CD14-positive monocyte (primary cell): ENCODE data around the gene THRB. TPM values are rescaled to one million over a fixed set of nuclear protein-coding genes. Genes with fewer than 3 reads are reported as not detected.

Experiments used
- DNase-seq, 3 donors: peaks; one replicate each; pipeline ENCODE4 v3.0.0-alpha.2; 2011 to 2022
- H2AFZ ChIP-seq: 2 replicates; pipeline ENCODE4 v1.6.0; 2012; ENCODE audit warnings: mild to moderate bottlenecking, low read depth, low read length, inconsistent platforms; ENCODE audit not compliant: insufficient read depth, poor library complexity, severe bottlenecking
- H3K27ac ChIP-seq, 2 donors: 1 replicate in 1 of 2; 2 replicates in 1 of 2; pipeline ENCODE4 v1.5.1; 2012 to 2013; ENCODE audit warnings: low read length in 2 of 2, control low read depth in 1 of 2, inconsistent platforms in 1 of 2, low read depth in 1 of 2, mild to moderate bottlenecking in 1 of 2
- H3K27me3 ChIP-seq, 2 donors: one replicate each; pipeline versions ENCODE4 v1.6.0 to v1.6.1; 2011 to 2013; ENCODE audit warnings: low read length in 2 of 2; ENCODE audit not compliant: control insufficient read depth in 2 of 2, insufficient read depth in 2 of 2
- H3K36me3 ChIP-seq, 2 donors: replicated peaks in 1 of 2; 1 replicate in 1 of 2; 2 replicates in 1 of 2; pipeline versions ENCODE4 v1.5.1 to v1.6.1; 2012 to 2013; ENCODE audit warnings: low read length in 2 of 2, control low read depth in 1 of 2, inconsistent platforms in 1 of 2, mild to moderate bottlenecking in 1 of 2; ENCODE audit not compliant: insufficient read depth in 2 of 2, control insufficient read depth in 1 of 2
- H3K4me1 ChIP-seq, 2 donors: 1 replicate in 1 of 2; 2 replicates in 1 of 2; pipeline versions ENCODE4 v1.5.1 to v1.6.1; 2012 to 2013; ENCODE audit warnings: low read length in 2 of 2, control low read depth in 1 of 2, inconsistent platforms in 1 of 2, mild to moderate bottlenecking in 1 of 2, moderate library complexity in 1 of 2; ENCODE audit not compliant: insufficient read depth in 2 of 2, control insufficient read depth in 1 of 2
- H3K4me2 ChIP-seq: replicated peaks from 2 replicates; pipeline ENCODE3; 2012; ENCODE audit warnings: low read length, moderate library complexity, mild to moderate bottlenecking; ENCODE audit not compliant: poor library complexity, severe bottlenecking; ENCODE audit errors: extremely low read depth
- H3K4me3 ChIP-seq, 3 experiments: fragments of 200-600 bp in 1 of 3; sonication (generic) in 1 of 3; replicated peaks in 1 of 3; 1 replicate in 2 of 3; 2 replicates in 1 of 3; pipeline ENCODE4 v1.5.1; 2011 to 2013; ENCODE audit warnings: low read length in 3 of 3, mild to moderate bottlenecking in 3 of 3, control low read depth in 2 of 3, low read depth in 2 of 3, inconsistent platforms in 1 of 3, moderate library complexity in 1 of 3
- H3K79me2 ChIP-seq: 2 replicates; pipeline ENCODE4 v1.6.0; 2012; ENCODE audit warnings: mild to moderate bottlenecking, control low read depth, inconsistent platforms, low read length, moderate library complexity; ENCODE audit not compliant: insufficient read depth
- H3K9ac ChIP-seq: 2 replicates; pipeline ENCODE4 v1.6.0; 2017; ENCODE audit warnings: low read length, mild to moderate bottlenecking; ENCODE audit not compliant: insufficient read depth, poor library complexity, severe bottlenecking
- H3K9me3 ChIP-seq, 2 donors: replicated peaks in 1 of 2; 1 replicate in 1 of 2; 2 replicates in 1 of 2; pipeline versions ENCODE4 v1.5.1 to v1.6.1; 2012 to 2013; ENCODE audit warnings: low read length in 2 of 2, control low read depth in 1 of 2; ENCODE audit not compliant: control insufficient read depth in 1 of 2, insufficient read depth in 1 of 2
- H4K20me1 ChIP-seq: 2 replicates; pipeline ENCODE4 v1.6.0; 2012; ENCODE audit warnings: mild to moderate bottlenecking, low read length, control low read depth, moderate library complexity; ENCODE audit not compliant: insufficient read depth
- H3K27ac Mint-ChIP-seq, 7 donors: one replicate each; pipeline ENCODE4 v1.8.0; 2020; ENCODE audit warnings: mild to moderate bottlenecking in 7 of 7, mixed read lengths in 7 of 7, moderate library complexity in 6 of 7, inconsistent platforms in 2 of 7
- H3K27me3 Mint-ChIP-seq, 3 donors: one replicate each; pipeline ENCODE4 v1.8.0; 2021 to 2022; ENCODE audit warnings: low read depth in 3 of 3, mild to moderate bottlenecking in 3 of 3, mixed read lengths in 3 of 3, moderate library complexity in 3 of 3, inconsistent platforms in 1 of 3
- H3K36me3 Mint-ChIP-seq, 2 donors: one replicate each; pipeline ENCODE4 v1.8.0; 2020; ENCODE audit warnings: mixed read lengths in 2 of 2, inconsistent platforms in 1 of 2, mild to moderate bottlenecking in 1 of 2
- H3K4me1 Mint-ChIP-seq: one replicate; pipeline ENCODE4 v1.8.0; 2020; ENCODE audit warnings: mild to moderate bottlenecking, mixed read lengths
- H3K4me3 Mint-ChIP-seq, 2 donors: one replicate each; pipeline ENCODE4 v1.8.0; 2020; ENCODE audit warnings: mild to moderate bottlenecking in 2 of 2, mixed read lengths in 2 of 2, moderate library complexity in 1 of 2
- H3K9me3 Mint-ChIP-seq, 7 donors: one replicate each; pipeline ENCODE4 v1.8.0; 2020 to 2022; ENCODE audit warnings: mixed read lengths in 7 of 7, mild to moderate bottlenecking in 6 of 7, moderate library complexity in 6 of 7, inconsistent platforms in 2 of 7
- WGBS: methylation state at CpG from one replicate; pipeline ENCODE4 v1.1.5; 2013; ENCODE audit warnings: missing lambda C conversion rate; ENCODE audit not compliant: insufficient coverage; 5-methylcytosine and 5-hydroxymethylcytosine counted together
- intact Hi-C, 2 donors: fragments of 100-400 bp; cut with micrococcal nuclease; formaldehyde crosslinking; loops; one replicate each; pipeline versions ENCODE4 v1.15.0 to v1.15.1; 2023
- polyA plus RNA-seq, 3 donors: library from polyadenylated mRNA; depleted of rRNA in 1 of 3; unstranded in 2 of 3; stranded (reverse) in 1 of 3; fragments of 300-500 nt in 2 of 3; fragments of >200 nt in 1 of 3; fragmentation: Illumina TruSeq in 2 of 3; gene quantifications; 1 replicate in 2 of 3; 2 replicates in 1 of 3; pipeline ENCODE4 v1.2.3, GENCODE V29; 2012 to 2021
- TF ChIP-seq, protein P1 (sequence below): fragments of 200-600 bp; IDR thresholded peaks from one replicate; pipeline ENCODE4 v1.8.0; 2022; ENCODE audit warnings: antibody characterized with exemption, mild to moderate bottlenecking

The THRB gene
- polyA plus RNA-seq, 3 donors: 0.05 TPM; not detected in 2

DNA sequence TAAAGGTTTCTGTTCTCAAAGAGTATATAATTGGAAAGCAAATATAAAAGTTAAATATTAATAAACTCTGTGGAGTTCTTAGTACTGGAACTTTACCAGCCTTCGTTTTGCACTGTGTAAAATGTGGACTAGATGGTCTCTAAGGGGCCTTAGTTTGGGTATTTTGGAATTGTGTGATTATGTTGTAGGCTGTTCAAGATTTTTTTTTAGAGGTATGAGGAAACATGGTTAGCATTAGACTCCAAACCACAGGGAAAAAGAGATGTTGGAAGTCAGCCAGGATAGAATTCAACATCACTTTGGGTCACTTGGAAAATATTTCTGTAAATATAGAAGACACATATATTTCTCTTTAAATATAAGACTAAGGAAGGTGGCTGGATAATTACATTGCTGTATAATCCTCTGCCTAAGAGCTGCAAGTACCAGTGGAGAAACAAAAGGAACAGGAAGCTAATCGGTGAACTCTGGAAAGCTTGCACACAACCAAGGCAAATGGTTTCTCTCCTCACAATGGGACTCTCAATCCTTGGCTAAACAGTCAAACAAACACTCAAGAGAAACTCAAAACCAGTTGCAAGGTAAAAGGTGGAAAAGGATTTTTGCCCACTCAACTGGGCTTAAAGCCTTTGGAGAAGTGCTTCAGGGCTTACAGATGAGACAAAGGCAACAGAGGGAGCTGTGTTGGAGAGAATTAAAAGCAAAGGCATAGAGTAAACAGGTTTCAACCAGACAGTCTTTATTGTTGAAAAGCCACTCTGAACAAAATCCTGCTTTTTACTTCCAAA is 407.8 kb downstream of the THRB start:
- Mint-ChIP-seq H3K9me3 (peaks cover 0 to 9% (median 6%) of the 10 kb centered on the region in 7 donors), H3K4me1 (no peaks in the 10 kb centered on the region), H3K27me3 (peaks cover 0 to 1% (median 0%) of the 10 kb centered on the region in 3 donors), H3K4me3 (no peak overlapping the region), H3K36me3 (no peaks in the 10 kb centered on the region), H3K27ac (no peak overlapping the region)
- intact Hi-C loops: no loop called here
- no peaks in the 10 kb centered on the region for H3K9me3 ChIP-seq
- H3K27ac ChIP-seq: no peak overlapping the region
- no peak overlapping the region for H3K4me3 ChIP-seq
- no peak overlapping the region for H3K9ac ChIP-seq
- no peaks in the 10 kb centered on the region for H3K36me3 ChIP-seq
- no peaks in the 10 kb centered on the region for H3K27me3 ChIP-seq
- TF ChIP-seq, protein P1, sequence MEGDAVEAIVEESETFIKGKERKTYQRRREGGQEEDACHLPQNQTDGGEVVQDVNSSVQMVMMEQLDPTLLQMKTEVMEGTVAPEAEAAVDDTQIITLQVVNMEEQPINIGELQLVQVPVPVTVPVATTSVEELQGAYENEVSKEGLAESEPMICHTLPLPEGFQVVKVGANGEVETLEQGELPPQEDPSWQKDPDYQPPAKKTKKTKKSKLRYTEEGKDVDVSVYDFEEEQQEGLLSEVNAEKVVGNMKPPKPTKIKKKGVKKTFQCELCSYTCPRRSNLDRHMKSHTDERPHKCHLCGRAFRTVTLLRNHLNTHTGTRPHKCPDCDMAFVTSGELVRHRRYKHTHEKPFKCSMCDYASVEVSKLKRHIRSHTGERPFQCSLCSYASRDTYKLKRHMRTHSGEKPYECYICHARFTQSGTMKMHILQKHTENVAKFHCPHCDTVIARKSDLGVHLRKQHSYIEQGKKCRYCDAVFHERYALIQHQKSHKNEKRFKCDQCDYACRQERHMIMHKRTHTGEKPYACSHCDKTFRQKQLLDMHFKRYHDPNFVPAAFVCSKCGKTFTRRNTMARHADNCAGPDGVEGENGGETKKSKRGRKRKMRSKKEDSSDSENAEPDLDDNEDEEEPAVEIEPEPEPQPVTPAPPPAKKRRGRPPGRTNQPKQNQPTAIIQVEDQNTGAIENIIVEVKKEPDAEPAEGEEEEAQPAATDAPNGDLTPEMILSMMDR: no peak
- H3K4me1 ChIP-seq: no peaks in the 10 kb centered on the region
- no peaks in the 10 kb centered on the region for H4K20me1 ChIP-seq
- H2AFZ ChIP-seq: no peak overlapping the region
- no peaks in the 10 kb centered on the region for H3K79me2 ChIP-seq
- H3K4me2 ChIP-seq: no peak overlapping the region
- WGBS: 43% methylated on average over 1 of the region's 2 CpGs
- DNase-seq: no peak

DNA sequence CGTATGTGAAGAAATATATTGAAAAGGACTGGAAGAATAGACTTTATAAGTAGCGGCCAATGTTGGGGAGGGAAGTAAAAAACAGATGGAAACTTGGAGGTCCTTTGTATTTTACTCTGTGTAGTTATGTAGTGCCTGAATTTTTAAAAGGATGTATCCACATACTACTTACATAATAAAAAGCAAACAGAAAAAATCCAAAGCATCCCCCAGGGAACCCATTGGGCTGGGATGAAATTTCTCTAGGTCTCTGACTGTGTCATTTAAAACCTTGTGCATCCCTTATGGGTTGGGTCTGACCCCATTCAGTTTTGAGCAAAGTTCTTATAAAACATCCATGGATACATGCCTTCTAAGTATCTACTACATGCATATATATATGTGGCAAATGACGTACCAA is 408.4 kb downstream of the THRB start:
- Mint-ChIP-seq H3K27ac (no peak overlapping the region), H3K27me3 (peaks cover 0 to 1% (median 0%) of the 10 kb centered on the region in 3 donors), H3K4me1 (no peaks in the 10 kb centered on the region), H3K9me3 (peaks cover 0 to 9% (median 6%) of the 10 kb centered on the region in 7 donors), H3K4me3 (no peak overlapping the region), H3K36me3 (no peaks in the 10 kb centered on the region)
- TF ChIP-seq, protein P1: no peak
- no peak for DNase-seq
- Histone ChIP-seq H4K20me1 (no peaks in the 10 kb centered on the region), H3K4me3 (no peak overlapping the region), H3K9ac (no peak overlapping the region), H3K36me3 (no peaks in the 10 kb centered on the region), H3K27me3 (no peaks in the 10 kb centered on the region), H3K4me2 (no peak overlapping the region), H3K4me1 (no peaks in the 10 kb centered on the region), H3K9me3 (no peaks in the 10 kb centered on the region), H3K27ac (no peak overlapping the region), H2AFZ (no peak overlapping the region), H3K79me2 (no peaks in the 10 kb centered on the region)
- no CpG with 5 or more reads among the region's 3 CpGs for WGBS
- intact Hi-C loops: no loop called here
